DOHH2 (cell line): ENCODE data around the gene SLC37A3.

ENCODE experiments used
- EZH2phosphoT487 ChIP-seq: fragments of 200-600 bp; sonication (generic); IDR thresholded peaks from 2 replicates; pipeline ENCODE4 v1.6.1; 2017; ENCODE audit warnings: borderline replicate concordance, mild to moderate bottlenecking, antibody characterized with exemption, low read length, moderate library complexity, mixed read lengths
- TF ChIP-seq, protein P1 (sequence below): fragments of 200-600 bp; sonication (generic); IDR thresholded peaks from one replicate; pipeline ENCODE4 v1.5.1; 2014; ENCODE audit warnings: antibody characterized with exemption, mild to moderate bottlenecking, low read depth, low read length; ENCODE audit not compliant: poor library complexity, severe bottlenecking

DNA sequence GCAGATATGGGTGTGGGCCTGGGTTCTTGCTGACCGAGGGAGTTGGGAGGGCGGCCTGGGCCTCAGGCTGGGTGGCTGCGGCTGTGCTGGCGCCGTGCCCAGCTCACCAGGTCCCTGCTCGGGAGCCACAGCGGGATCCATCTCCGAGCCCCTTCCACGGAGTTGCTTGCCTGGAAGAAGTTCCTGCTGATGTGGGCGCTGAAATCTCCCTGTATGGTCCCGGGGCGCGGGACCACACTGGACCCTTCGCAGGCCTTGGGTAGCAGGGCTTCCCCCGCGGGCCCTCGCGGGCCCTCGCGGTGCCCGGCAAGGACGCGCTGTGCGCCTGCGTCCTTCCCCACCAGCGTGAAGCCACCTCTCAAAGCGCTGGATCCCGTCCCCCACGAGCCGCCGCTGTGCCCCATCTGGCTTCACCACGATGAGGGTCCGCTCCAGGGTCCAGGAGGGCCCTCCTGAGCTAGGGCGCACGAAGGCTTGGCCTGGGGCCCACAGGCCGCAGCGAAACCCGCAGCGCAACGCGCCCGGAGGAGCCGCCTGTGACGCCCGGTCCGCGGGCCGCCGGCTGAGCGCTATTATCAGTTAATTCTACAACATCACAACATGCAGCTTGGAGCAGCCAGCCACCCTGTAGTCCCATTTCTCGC, 37.0 kb upstream of the SLC37A3 start:
- TF ChIP-seq, protein P1, sequence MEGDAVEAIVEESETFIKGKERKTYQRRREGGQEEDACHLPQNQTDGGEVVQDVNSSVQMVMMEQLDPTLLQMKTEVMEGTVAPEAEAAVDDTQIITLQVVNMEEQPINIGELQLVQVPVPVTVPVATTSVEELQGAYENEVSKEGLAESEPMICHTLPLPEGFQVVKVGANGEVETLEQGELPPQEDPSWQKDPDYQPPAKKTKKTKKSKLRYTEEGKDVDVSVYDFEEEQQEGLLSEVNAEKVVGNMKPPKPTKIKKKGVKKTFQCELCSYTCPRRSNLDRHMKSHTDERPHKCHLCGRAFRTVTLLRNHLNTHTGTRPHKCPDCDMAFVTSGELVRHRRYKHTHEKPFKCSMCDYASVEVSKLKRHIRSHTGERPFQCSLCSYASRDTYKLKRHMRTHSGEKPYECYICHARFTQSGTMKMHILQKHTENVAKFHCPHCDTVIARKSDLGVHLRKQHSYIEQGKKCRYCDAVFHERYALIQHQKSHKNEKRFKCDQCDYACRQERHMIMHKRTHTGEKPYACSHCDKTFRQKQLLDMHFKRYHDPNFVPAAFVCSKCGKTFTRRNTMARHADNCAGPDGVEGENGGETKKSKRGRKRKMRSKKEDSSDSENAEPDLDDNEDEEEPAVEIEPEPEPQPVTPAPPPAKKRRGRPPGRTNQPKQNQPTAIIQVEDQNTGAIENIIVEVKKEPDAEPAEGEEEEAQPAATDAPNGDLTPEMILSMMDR, result no peak
- no peak for TF ChIP-seq EZH2phosphoT487
